SU-DHL-6 (cell line): ENCODE data around the gene MAEL.

Experiments used
- EZH2phosphoT487 ChIP-seq: fragments of 200-600 bp; sonication (generic), shearing (Covaris generic); conservative IDR thresholded peaks from 2 replicates; pipeline ENCODE4 v1.6.1; 2018; ENCODE audit warnings: mild to moderate bottlenecking, antibody characterized with exemption, low read length, moderate library complexity, mixed read lengths
- TF ChIP-seq, protein P1 (sequence below): fragments of 200-600 bp; sonication (generic); IDR thresholded peaks from one replicate; pipeline ENCODE4 v1.5.1; 2017; ENCODE audit warnings: antibody characterized with exemption, mild to moderate bottlenecking, low read length, moderate library complexity; ENCODE audit not compliant: insufficient read depth, poor library complexity, severe bottlenecking

DNA sequence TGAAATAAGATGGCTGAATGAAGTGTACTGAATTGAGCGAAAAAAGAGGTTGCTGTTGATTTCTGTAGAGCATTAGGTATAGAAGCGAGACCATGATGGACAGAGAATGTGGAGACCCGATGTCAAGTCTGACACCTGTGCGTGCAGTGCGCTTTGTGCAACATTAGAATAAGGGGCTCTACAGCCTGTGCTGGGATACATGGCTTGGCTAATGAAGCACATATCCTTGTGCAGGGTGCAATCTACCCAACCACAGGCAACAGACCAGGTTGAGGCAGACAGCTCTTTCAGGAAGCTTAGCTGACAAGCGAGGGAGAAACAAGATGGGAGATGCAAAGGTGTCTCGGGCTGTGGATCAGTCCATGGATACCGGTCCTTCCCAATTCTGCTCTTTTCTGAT, 82.2 kb downstream of the MAEL start:
- TF ChIP-seq, protein P1, sequence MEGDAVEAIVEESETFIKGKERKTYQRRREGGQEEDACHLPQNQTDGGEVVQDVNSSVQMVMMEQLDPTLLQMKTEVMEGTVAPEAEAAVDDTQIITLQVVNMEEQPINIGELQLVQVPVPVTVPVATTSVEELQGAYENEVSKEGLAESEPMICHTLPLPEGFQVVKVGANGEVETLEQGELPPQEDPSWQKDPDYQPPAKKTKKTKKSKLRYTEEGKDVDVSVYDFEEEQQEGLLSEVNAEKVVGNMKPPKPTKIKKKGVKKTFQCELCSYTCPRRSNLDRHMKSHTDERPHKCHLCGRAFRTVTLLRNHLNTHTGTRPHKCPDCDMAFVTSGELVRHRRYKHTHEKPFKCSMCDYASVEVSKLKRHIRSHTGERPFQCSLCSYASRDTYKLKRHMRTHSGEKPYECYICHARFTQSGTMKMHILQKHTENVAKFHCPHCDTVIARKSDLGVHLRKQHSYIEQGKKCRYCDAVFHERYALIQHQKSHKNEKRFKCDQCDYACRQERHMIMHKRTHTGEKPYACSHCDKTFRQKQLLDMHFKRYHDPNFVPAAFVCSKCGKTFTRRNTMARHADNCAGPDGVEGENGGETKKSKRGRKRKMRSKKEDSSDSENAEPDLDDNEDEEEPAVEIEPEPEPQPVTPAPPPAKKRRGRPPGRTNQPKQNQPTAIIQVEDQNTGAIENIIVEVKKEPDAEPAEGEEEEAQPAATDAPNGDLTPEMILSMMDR: no peak
- TF ChIP-seq EZH2phosphoT487: no peak
